ENCODE data around the gene DNAJC25.
"Not testable (repeated sequence)": the region's sequence is repeated elsewhere in the genome, so short reads cannot be mapped to it uniquely, and the experiment has no call there.

Gene DNAJC25

GRCh38 chr9:111615928-111616327 lies 15.2 kb upstream of the DNAJC25 start:
- no peaks in the 10 kb centered on the region for H4K20me1 ChIP-seq (ENCODE audit: insufficient read depth, low read length, poor library complexity, severe bottlenecking)
- no peaks in the 10 kb centered on the region for H3K4me1 ChIP-seq (ENCODE audit: insufficient read depth, low read length, poor library complexity, severe bottlenecking)
- H3K79me2 ChIP-seq (ENCODE audit: insufficient read depth, low read length): no peaks in the 10 kb centered on the region
- no peaks in the 10 kb centered on the region for H3K36me3 ChIP-seq (ENCODE audit: insufficient read depth, low read length)
- no peaks in the 10 kb centered on the region for H3F3A ChIP-seq (ENCODE audit: low read depth)
- no peak overlapping the region for H3K9ac ChIP-seq (ENCODE audit: low read depth, low read length, poor library complexity, severe bottlenecking)
- H3K27me3 ChIP-seq (ENCODE audit: insufficient read depth, low read length, poor library complexity, severe bottlenecking): no peaks in the 10 kb centered on the region
- no peaks in the 10 kb centered on the region for H3K9me3 ChIP-seq (ENCODE audit: insufficient read depth, low read depth, low read length)
- no peak overlapping the region for H2AFZ ChIP-seq (ENCODE audit: low read length)
- H3K4me2 ChIP-seq (ENCODE audit: low read depth, low read length, poor library complexity, severe bottlenecking): no peak overlapping the region
- no peaks in the 10 kb centered on the region for H3K9me2 ChIP-seq (replicated peaks; ENCODE audit: low read depth, low read length)
- TF ChIP-seq EZH2phosphoT487 (IDR thresholded peaks at IDR 0.05; ENCODE audit: borderline replicate concordance) (no peak), CTCF (conservative IDR thresholded peaks at IDR 0.05; ENCODE audit: low read length) (no peak)
- no peak overlapping the region for H3K4me3 ChIP-seq (ENCODE audit: low read length, poor library complexity, severe bottlenecking)

- H2AFZ ChIP-seq (ENCODE audit: low read length); H3K9me2 ChIP-seq (replicated peaks; ENCODE audit: low read depth, low read length); H3K4me2 ChIP-seq (ENCODE audit: low read depth, low read length, poor library complexity, severe bottlenecking); H3K4me3 ChIP-seq (ENCODE audit: low read length, poor library complexity, severe bottlenecking); H3K27me3 ChIP-seq (ENCODE audit: insufficient read depth, low read length, poor library complexity, severe bottlenecking); H3K36me3 ChIP-seq (ENCODE audit: insufficient read depth, low read length); H3F3A ChIP-seq (ENCODE audit: low read depth); H3K9me3 ChIP-seq (ENCODE audit: insufficient read depth, low read depth, low read length); H3K79me2 ChIP-seq (ENCODE audit: insufficient read depth, low read length); H3K9ac ChIP-seq (ENCODE audit: low read depth, low read length, poor library complexity, severe bottlenecking); H3K4me1 ChIP-seq (ENCODE audit: insufficient read depth, low read length, poor library complexity, severe bottlenecking); H4K20me1 ChIP-seq (ENCODE audit: insufficient read depth, low read length, poor library complexity, severe bottlenecking): not testable (repeated sequence)
Measured at GRCh38 chr9:111617349-111617748, 13.8 kb upstream of the DNAJC25 start.

- H3K4me2 ChIP-seq (ENCODE audit: low read depth, low read length, poor library complexity, severe bottlenecking): no peak overlapping the region
- no peaks in the 10 kb centered on the region for H3K27me3 ChIP-seq (ENCODE audit: insufficient read depth, low read length, poor library complexity, severe bottlenecking)
- H3K9ac ChIP-seq (ENCODE audit: low read depth, low read length, poor library complexity, severe bottlenecking): no peak overlapping the region
- no peaks in the 10 kb centered on the region for H3K36me3 ChIP-seq (ENCODE audit: insufficient read depth, low read length)
- H3K4me1 ChIP-seq (ENCODE audit: insufficient read depth, low read length, poor library complexity, severe bottlenecking): no peaks in the 10 kb centered on the region
- H2AFZ ChIP-seq (ENCODE audit: low read length): no peak overlapping the region
- H3K9me2 ChIP-seq (replicated peaks; ENCODE audit: low read depth, low read length): no peaks in the 10 kb centered on the region
- no peaks in the 10 kb centered on the region for H3K9me3 ChIP-seq (ENCODE audit: insufficient read depth, low read depth, low read length)
- H3K4me3 ChIP-seq (ENCODE audit: low read length, poor library complexity, severe bottlenecking): no peak overlapping the region
- TF ChIP-seq EZH2phosphoT487 (IDR thresholded peaks at IDR 0.05; ENCODE audit: borderline replicate concordance): no peak
- TF ChIP-seq CTCF (conservative IDR thresholded peaks at IDR 0.05; ENCODE audit: low read length): peak; percentile 87
- H3F3A ChIP-seq (ENCODE audit: low read depth): no peaks in the 10 kb centered on the region
- H3K79me2 ChIP-seq (ENCODE audit: insufficient read depth, low read length): no peaks in the 10 kb centered on the region
- H4K20me1 ChIP-seq (ENCODE audit: insufficient read depth, low read length, poor library complexity, severe bottlenecking): no peaks in the 10 kb centered on the region
Measured at GRCh38 chr9:111621895-111622480, 9.1 kb upstream of the DNAJC25 start.

GRCh38 chr9:111622626-111623025 lies 8.5 kb upstream of the DNAJC25 start:
- Histone ChIP-seq H3K79me2 (ENCODE audit: insufficient read depth, low read length) (no peaks in the 10 kb centered on the region), H2AFZ (ENCODE audit: low read length) (no peak overlapping the region), H3K4me2 (ENCODE audit: low read depth, low read length, poor library complexity, severe bottlenecking) (no peak overlapping the region), H3F3A (ENCODE audit: low read depth) (no peaks in the 10 kb centered on the region), H3K9ac (ENCODE audit: low read depth, low read length, poor library complexity, severe bottlenecking) (no peak overlapping the region), H3K27me3 (ENCODE audit: insufficient read depth, low read length, poor library complexity, severe bottlenecking) (no peaks in the 10 kb centered on the region), H4K20me1 (ENCODE audit: insufficient read depth, low read length, poor library complexity, severe bottlenecking) (no peaks in the 10 kb centered on the region), H3K4me3 (ENCODE audit: low read length, poor library complexity, severe bottlenecking) (no peak overlapping the region), H3K4me1 (ENCODE audit: insufficient read depth, low read length, poor library complexity, severe bottlenecking) (no peaks in the 10 kb centered on the region), H3K9me3 (ENCODE audit: insufficient read depth, low read depth, low read length) (no peaks in the 10 kb centered on the region), H3K9me2 (replicated peaks; ENCODE audit: low read depth, low read length) (no peaks in the 10 kb centered on the region), H3K36me3 (ENCODE audit: insufficient read depth, low read length) (no peaks in the 10 kb centered on the region)
- TF ChIP-seq CTCF (conservative IDR thresholded peaks at IDR 0.05; ENCODE audit: low read length) (no peak), EZH2phosphoT487 (IDR thresholded peaks at IDR 0.05; ENCODE audit: borderline replicate concordance) (no peak)
